Liver (tissue), 9 donors: ENCODE results near the gene PGAM5. TPM values are rescaled to one million over a fixed set of nuclear protein-coding genes. Genes with fewer than 3 reads are reported as not detected.
A peak's percentile ranks its signal among the peaks of the same experiment; 100 is the strongest.
"Not testable (repeated sequence)": the region's sequence is repeated elsewhere in the genome, so short reads cannot be mapped to it uniquely, and the experiment has no call there.

Experiments used
- DNase-seq: peaks from one replicate; pipeline ENCODE4 v3.0.0-alpha.2; 2017; ENCODE audit warnings: low spot score
- H3K27ac ChIP-seq, 2 donors: one replicate each; pipeline ENCODE4 v1.7.0; 2013; ENCODE audit warnings: inconsistent platforms in 2 of 2, low read length in 2 of 2, control low read depth in 1 of 2, low read depth in 1 of 2, mild to moderate bottlenecking in 1 of 2
- H3K27me3 ChIP-seq, 4 donors: one replicate each; pipeline versions ENCODE4 v1.6.1 to v1.7.0; 2013; ENCODE audit warnings: low read length in 3 of 4, inconsistent platforms in 1 of 4, mild to moderate bottlenecking in 1 of 4, moderate library complexity in 1 of 4; ENCODE audit not compliant: control insufficient read depth in 4 of 4, insufficient read depth in 4 of 4
- H3K36me3 ChIP-seq, 4 donors: one replicate each; pipeline versions ENCODE4 v1.6.1 to v1.7.0; 2013; ENCODE audit warnings: low read length in 3 of 4, mild to moderate bottlenecking in 3 of 4, low read depth in 1 of 4, moderate library complexity in 1 of 4; ENCODE audit not compliant: control insufficient read depth in 4 of 4, insufficient read depth in 3 of 4
- H3K4me1 ChIP-seq, 4 donors: one replicate each; pipeline versions ENCODE4 v1.6.1 to v1.7.0; 2013; ENCODE audit warnings: low read length in 3 of 4, mild to moderate bottlenecking in 3 of 4, moderate library complexity in 1 of 4; ENCODE audit not compliant: control insufficient read depth in 4 of 4, insufficient read depth in 4 of 4
- H3K4me3 ChIP-seq, 3 donors: one replicate each; pipeline versions ENCODE4 v1.6.1 to v1.7.0; 2013; ENCODE audit warnings: low read length in 3 of 3, control low read depth in 1 of 3, low read depth in 1 of 3, mild to moderate bottlenecking in 1 of 3
- H3K9ac ChIP-seq, 2 donors: one replicate each; pipeline ENCODE4 v1.7.0; 2013; ENCODE audit warnings: low read length in 2 of 2, mild to moderate bottlenecking in 2 of 2, moderate library complexity in 2 of 2, control low read depth in 1 of 2, low read depth in 1 of 2
- H3K9me3 ChIP-seq, 4 donors: one replicate each; pipeline versions ENCODE4 v1.6.1 to v1.7.0; 2013; ENCODE audit warnings: low read length in 3 of 4; ENCODE audit not compliant: control insufficient read depth in 4 of 4
- EGR1 ChIP-seq, 2 donors: IDR thresholded peaks; 2 replicates each; pipeline ENCODE4 v1.6.1; 2016 to 2018; ENCODE audit warnings: antibody characterized with exemption in 2 of 2, low read depth in 2 of 2
- FOXA1 ChIP-seq: IDR thresholded peaks from 2 replicates; pipeline ENCODE4 v1.6.1; 2016; ENCODE audit warnings: antibody characterized with exemption
- FOXA2 ChIP-seq: IDR thresholded peaks from 2 replicates; pipeline ENCODE4 v1.6.1; 2016; ENCODE audit warnings: antibody characterized with exemption
- GABPA ChIP-seq, 2 donors: IDR thresholded peaks in 1 of 2; conservative IDR thresholded peaks in 1 of 2; 2 replicates each; pipeline ENCODE4 v1.6.1; 2016; ENCODE audit warnings: antibody characterized with exemption in 2 of 2, mild to moderate bottlenecking in 1 of 2, moderate library complexity in 1 of 2
- HNF4A ChIP-seq, 2 donors: conservative IDR thresholded peaks; 2 replicates each; pipeline ENCODE4 v1.6.1; 2016; ENCODE audit warnings: antibody characterized with exemption in 2 of 2, mild to moderate bottlenecking in 2 of 2
- HNF4G ChIP-seq: IDR thresholded peaks from 2 replicates; pipeline ENCODE4 v1.6.1; 2016; ENCODE audit warnings: antibody characterized with exemption
- JUND ChIP-seq, 2 donors: IDR thresholded peaks; 2 replicates each; pipeline ENCODE4 v1.6.1; 2016; ENCODE audit warnings: antibody characterized with exemption in 2 of 2
- NR2F2 ChIP-seq: IDR thresholded peaks from 2 replicates; pipeline ENCODE4 v1.6.1; 2016; ENCODE audit warnings: antibody characterized with exemption
- RAD21 ChIP-seq, 2 donors: IDR thresholded peaks; 2 replicates each; pipeline ENCODE4 v1.6.1; 2016; ENCODE audit warnings: antibody characterized with exemption in 2 of 2, mild to moderate bottlenecking in 2 of 2
- RXRA ChIP-seq, 2 donors: IDR thresholded peaks; 2 replicates each; pipeline ENCODE4 v1.6.1; 2017 to 2018; ENCODE audit warnings: antibody characterized with exemption in 2 of 2, mild to moderate bottlenecking in 1 of 2
- SP1 ChIP-seq: IDR thresholded peaks from 2 replicates; pipeline ENCODE4 v1.6.1; 2018; ENCODE audit warnings: antibody characterized with exemption, mild to moderate bottlenecking
- TAF1 ChIP-seq: conservative IDR thresholded peaks from 2 replicates; pipeline ENCODE4 v1.6.1; 2016; ENCODE audit warnings: antibody characterized with exemption, mild to moderate bottlenecking
- YY1 ChIP-seq: IDR thresholded peaks from 2 replicates; pipeline ENCODE4 v1.6.1; 2016; ENCODE audit warnings: antibody characterized with exemption, mild to moderate bottlenecking
- ZBTB33 ChIP-seq: IDR thresholded peaks from 2 replicates; pipeline ENCODE4 v1.6.1; 2016; ENCODE audit warnings: antibody characterized with exemption
- WGBS: extraction: QIAGEN DNeasy Blood & Tissue Kit; methylation state at CpG from one replicate; pipeline ENCODE4 v1.1.7; 2013; 5-methylcytosine and 5-hydroxymethylcytosine counted together
- polyA plus RNA-seq, 2 donors: library from polyadenylated mRNA; stranded (reverse) in 1 of 2; unstranded in 1 of 2; fragments of 200-250 nt in 1 of 2; fragments of >200 nt in 1 of 2; fragmentation: Nextera tagmentation in 1 of 2; extraction: Ambion mirVana in 1 of 2; gene quantifications; one replicate each; pipeline versions ENCODE4 v1.2.1 to v1.2.3, GENCODE V29; 2013 to 2015
- total RNA-seq, 2 donors: library from RNA; depleted of rRNA; stranded (reverse); fragments of >200 nt; gene quantifications; one replicate each; pipeline ENCODE4 v1.2.3, GENCODE V29; 2014
- TF ChIP-seq, protein P1 (sequence below): IDR thresholded peaks from 2 replicates; pipeline ENCODE4 v1.6.1; 2016; ENCODE audit warnings: antibody characterized with exemption, mild to moderate bottlenecking
- TF ChIP-seq, protein P2 (sequence below): fragments of 150-350 bp; IDR thresholded peaks from 2 replicates; pipeline ENCODE4 v1.5.1; 2017; ENCODE audit warnings: improper control_type of control experiment, low read depth, low read length; ENCODE audit not compliant: missing input control
- TF ChIP-seq, protein P3 (sequence below): IDR thresholded peaks from 2 replicates; pipeline ENCODE4 v1.6.1; 2016; ENCODE audit warnings: antibody characterized with exemption
- donor health status: healthy.
- donor health status: healthy.
- donor health status: healthy.
- donor health status: healthy.
- donor health status: healthy.

The PGAM5 gene
- total and polyA plus RNA-seq, 4 donors = 6.3 to 34.0 (median 22.2) TPM

DNA sequence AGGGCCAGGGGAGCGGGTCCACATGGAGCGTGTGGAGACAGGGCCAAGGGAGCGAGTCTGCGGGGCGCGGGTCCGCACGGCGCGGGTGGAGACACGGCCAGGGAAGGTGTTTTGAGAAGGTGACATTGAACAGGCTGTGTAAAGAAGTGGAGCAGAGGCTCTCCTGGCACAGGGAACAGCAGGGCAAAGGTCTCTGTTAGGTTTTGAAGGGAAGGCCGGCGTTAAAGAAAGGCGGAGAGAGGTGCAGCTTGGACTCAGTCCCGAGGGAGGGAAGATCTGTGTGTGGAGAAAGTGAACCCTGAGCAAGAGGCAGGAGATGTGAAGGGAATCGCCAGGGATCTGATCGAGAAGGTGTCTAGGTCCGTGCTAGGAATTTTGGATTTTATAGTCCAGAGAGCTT is 21.4 kb upstream of the PGAM5 start:
- TF ChIP-seq YY1 = peak; percentile 67
- TF ChIP-seq, protein P1, sequence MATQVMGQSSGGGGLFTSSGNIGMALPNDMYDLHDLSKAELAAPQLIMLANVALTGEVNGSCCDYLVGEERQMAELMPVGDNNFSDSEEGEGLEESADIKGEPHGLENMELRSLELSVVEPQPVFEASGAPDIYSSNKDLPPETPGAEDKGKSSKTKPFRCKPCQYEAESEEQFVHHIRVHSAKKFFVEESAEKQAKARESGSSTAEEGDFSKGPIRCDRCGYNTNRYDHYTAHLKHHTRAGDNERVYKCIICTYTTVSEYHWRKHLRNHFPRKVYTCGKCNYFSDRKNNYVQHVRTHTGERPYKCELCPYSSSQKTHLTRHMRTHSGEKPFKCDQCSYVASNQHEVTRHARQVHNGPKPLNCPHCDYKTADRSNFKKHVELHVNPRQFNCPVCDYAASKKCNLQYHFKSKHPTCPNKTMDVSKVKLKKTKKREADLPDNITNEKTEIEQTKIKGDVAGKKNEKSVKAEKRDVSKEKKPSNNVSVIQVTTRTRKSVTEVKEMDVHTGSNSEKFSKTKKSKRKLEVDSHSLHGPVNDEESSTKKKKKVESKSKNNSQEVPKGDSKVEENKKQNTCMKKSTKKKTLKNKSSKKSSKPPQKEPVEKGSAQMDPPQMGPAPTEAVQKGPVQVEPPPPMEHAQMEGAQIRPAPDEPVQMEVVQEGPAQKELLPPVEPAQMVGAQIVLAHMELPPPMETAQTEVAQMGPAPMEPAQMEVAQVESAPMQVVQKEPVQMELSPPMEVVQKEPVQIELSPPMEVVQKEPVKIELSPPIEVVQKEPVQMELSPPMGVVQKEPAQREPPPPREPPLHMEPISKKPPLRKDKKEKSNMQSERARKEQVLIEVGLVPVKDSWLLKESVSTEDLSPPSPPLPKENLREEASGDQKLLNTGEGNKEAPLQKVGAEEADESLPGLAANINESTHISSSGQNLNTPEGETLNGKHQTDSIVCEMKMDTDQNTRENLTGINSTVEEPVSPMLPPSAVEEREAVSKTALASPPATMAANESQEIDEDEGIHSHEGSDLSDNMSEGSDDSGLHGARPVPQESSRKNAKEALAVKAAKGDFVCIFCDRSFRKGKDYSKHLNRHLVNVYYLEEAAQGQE = peak; percentile 59
- TF ChIP-seq HNF4G = peak; percentile 65
- TF ChIP-seq GABPA (IDR thresholded peaks at IDR 0.05 in 1 of 2, conservative IDR thresholded peaks at IDR 0.05 in 1 of 2) = peak in 1 of 2 donors; percentile 47
- no peak for TF ChIP-seq TAF1
- TF ChIP-seq RXRA (IDR thresholded peaks at IDR 0.05) = peak; percentile 54 to 73
- TF ChIP-seq EGR1 (IDR thresholded peaks at IDR 0.05; ENCODE audit: low read depth in 2 of 2) = no peak
- peak; percentile 51 for TF ChIP-seq ZBTB33
- no peak for TF ChIP-seq NR2F2
- TF ChIP-seq, protein P2, sequence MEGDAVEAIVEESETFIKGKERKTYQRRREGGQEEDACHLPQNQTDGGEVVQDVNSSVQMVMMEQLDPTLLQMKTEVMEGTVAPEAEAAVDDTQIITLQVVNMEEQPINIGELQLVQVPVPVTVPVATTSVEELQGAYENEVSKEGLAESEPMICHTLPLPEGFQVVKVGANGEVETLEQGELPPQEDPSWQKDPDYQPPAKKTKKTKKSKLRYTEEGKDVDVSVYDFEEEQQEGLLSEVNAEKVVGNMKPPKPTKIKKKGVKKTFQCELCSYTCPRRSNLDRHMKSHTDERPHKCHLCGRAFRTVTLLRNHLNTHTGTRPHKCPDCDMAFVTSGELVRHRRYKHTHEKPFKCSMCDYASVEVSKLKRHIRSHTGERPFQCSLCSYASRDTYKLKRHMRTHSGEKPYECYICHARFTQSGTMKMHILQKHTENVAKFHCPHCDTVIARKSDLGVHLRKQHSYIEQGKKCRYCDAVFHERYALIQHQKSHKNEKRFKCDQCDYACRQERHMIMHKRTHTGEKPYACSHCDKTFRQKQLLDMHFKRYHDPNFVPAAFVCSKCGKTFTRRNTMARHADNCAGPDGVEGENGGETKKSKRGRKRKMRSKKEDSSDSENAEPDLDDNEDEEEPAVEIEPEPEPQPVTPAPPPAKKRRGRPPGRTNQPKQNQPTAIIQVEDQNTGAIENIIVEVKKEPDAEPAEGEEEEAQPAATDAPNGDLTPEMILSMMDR = no peak
- TF ChIP-seq RAD21 (IDR thresholded peaks at IDR 0.05) = peak; percentile 26 to 37
- TF ChIP-seq JUND (IDR thresholded peaks at IDR 0.05) = peak in 1 of 2 donors; percentile 19
- TF ChIP-seq, protein P3, sequence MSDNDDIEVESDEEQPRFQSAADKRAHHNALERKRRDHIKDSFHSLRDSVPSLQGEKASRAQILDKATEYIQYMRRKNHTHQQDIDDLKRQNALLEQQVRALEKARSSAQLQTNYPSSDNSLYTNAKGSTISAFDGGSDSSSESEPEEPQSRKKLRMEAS = peak; percentile 22
- peak; percentile 55 for TF ChIP-seq FOXA2
- TF ChIP-seq HNF4A (conservative IDR thresholded peaks at IDR 0.05) = peak; percentile 84 to 87
- peak; percentile 65 for TF ChIP-seq SP1
- Histone ChIP-seq H3K27ac (peak overlapping the region; percentile 73 to 77), H3K4me3 (peak overlapping the region; percentile 55 to 69 (median 64)), H3K36me3 (peaks cover 0 to 8% (median 5%) of the 10 kb centered on the region in 4 donors), H3K9ac (no peak overlapping the region), H3K9me3 (no peaks in the 10 kb centered on the region), H3K27me3 (no peaks in the 10 kb centered on the region), H3K4me1 (peaks cover 2 to 28% (median 18%) of the 10 kb centered on the region in 4 donors)
- WGBS = 30% methylated on average over 18 of the region's 18 CpGs
- DNase-seq = peak; percentile 41

- H3K4me3 ChIP-seq = no peak overlapping the region
- H3K4me1 ChIP-seq = peaks cover 2 to 29% (median 21%) of the 10 kb centered on the region in 4 donors
- TF ChIP-seq, protein P1 = no peak
- TF ChIP-seq EGR1 (IDR thresholded peaks at IDR 0.05; ENCODE audit: low read depth in 2 of 2) (no peak), RAD21 (IDR thresholded peaks at IDR 0.05) (no peak), FOXA1 (no peak), NR2F2 (no peak), RXRA (IDR thresholded peaks at IDR 0.05) (no peak), YY1 (no peak), TAF1 (no peak), GABPA (IDR thresholded peaks at IDR 0.05 in 1 of 2, conservative IDR thresholded peaks at IDR 0.05 in 1 of 2) (no peak), SP1 (no peak)
- H3K36me3 ChIP-seq = peaks cover 0 to 8% (median 5%) of the 10 kb centered on the region in 4 donors
- WGBS = 86% methylated on average over 9 of the region's 9 CpGs
- no peaks in the 10 kb centered on the region for H3K27me3 ChIP-seq
- no peak for DNase-seq
- H3K9me3 ChIP-seq = no peaks in the 10 kb centered on the region
- H3K9ac ChIP-seq = no peak overlapping the region
- no peak overlapping the region for H3K27ac ChIP-seq
These were observed 20.5 kb upstream of the PGAM5 start for GRCh38 chr12:132690112-132690511.

- Histone ChIP-seq H3K36me3 (peaks cover 2 to 15% (median 11%) of the 10 kb centered on the region in 4 donors), H3K4me1 (peaks cover 2 to 27% (median 18%) of the 10 kb centered on the region in 4 donors)
- H3K4me3 ChIP-seq, H3K9ac ChIP-seq, H3K27ac ChIP-seq, H3K9me3 ChIP-seq, DNase-seq, H3K27me3 ChIP-seq: not testable (repeated sequence)
- WGBS = 82% methylated on average over 3 of the region's 3 CpGs
These were observed 18.6 kb upstream of the PGAM5 start for GRCh38 chr12:132692030-132692429.
